Effector memory CD8-positive, alpha-beta T cell (primary cell): ENCODE measurements around the gene SLC30A1.
"Not testable (repeated sequence)": the region's sequence is repeated elsewhere in the genome, so short reads cannot be mapped to it uniquely, and the experiment has no call there.

Experiments used
- ATAC-seq: fragments of 150-1000 bp; cut with Tn5 transposase; replicated peaks from 2 replicates; pipeline ENCODE4 v1.10.0; 2021; ENCODE audit warnings: mild to moderate bottlenecking, moderate library complexity
- DNase-seq, 3 experiments: peaks; one replicate each; pipeline ENCODE4 v3.0.0; 2021
- H3K27ac Mint-ChIP-seq, 2 donors: one replicate each; pipeline ENCODE4 v1.8.0; 2022; ENCODE audit warnings: mild to moderate bottlenecking in 2 of 2, mixed read lengths in 2 of 2, moderate library complexity in 2 of 2
- H3K27me3 Mint-ChIP-seq, 2 donors: one replicate each; pipeline ENCODE4 v1.8.0; 2022; ENCODE audit warnings: mixed read lengths in 2 of 2
- H3K36me3 Mint-ChIP-seq: one replicate; pipeline ENCODE4 v1.8.0; 2022; ENCODE audit warnings: mild to moderate bottlenecking, moderate library complexity, mixed read lengths; ENCODE audit not compliant: insufficient read depth
- H3K4me1 Mint-ChIP-seq, 2 donors: one replicate each; pipeline ENCODE4 v1.8.0; 2022; ENCODE audit warnings: low read depth in 2 of 2, mixed read lengths in 2 of 2
- H3K4me3 Mint-ChIP-seq, 2 donors: one replicate each; pipeline ENCODE4 v1.8.0; 2022; ENCODE audit warnings: mild to moderate bottlenecking in 2 of 2, mixed read lengths in 2 of 2, moderate library complexity in 2 of 2
- H3K9me3 Mint-ChIP-seq, 2 donors: one replicate each; pipeline ENCODE4 v1.8.0; 2022; ENCODE audit warnings: mixed read lengths in 2 of 2
- total RNA-seq, 9 experiments: gene quantifications; one replicate each; lab custom pipeline; 2026; lab: John Stamatoyannopoulos, UW

The SLC30A1 gene, protein sequence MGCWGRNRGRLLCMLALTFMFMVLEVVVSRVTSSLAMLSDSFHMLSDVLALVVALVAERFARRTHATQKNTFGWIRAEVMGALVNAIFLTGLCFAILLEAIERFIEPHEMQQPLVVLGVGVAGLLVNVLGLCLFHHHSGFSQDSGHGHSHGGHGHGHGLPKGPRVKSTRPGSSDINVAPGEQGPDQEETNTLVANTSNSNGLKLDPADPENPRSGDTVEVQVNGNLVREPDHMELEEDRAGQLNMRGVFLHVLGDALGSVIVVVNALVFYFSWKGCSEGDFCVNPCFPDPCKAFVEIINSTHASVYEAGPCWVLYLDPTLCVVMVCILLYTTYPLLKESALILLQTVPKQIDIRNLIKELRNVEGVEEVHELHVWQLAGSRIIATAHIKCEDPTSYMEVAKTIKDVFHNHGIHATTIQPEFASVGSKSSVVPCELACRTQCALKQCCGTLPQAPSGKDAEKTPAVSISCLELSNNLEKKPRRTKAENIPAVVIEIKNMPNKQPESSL
- 18.5 to 35.0 (median 22.6) reads per million in 9 experiments for total RNA-seq

DNA sequence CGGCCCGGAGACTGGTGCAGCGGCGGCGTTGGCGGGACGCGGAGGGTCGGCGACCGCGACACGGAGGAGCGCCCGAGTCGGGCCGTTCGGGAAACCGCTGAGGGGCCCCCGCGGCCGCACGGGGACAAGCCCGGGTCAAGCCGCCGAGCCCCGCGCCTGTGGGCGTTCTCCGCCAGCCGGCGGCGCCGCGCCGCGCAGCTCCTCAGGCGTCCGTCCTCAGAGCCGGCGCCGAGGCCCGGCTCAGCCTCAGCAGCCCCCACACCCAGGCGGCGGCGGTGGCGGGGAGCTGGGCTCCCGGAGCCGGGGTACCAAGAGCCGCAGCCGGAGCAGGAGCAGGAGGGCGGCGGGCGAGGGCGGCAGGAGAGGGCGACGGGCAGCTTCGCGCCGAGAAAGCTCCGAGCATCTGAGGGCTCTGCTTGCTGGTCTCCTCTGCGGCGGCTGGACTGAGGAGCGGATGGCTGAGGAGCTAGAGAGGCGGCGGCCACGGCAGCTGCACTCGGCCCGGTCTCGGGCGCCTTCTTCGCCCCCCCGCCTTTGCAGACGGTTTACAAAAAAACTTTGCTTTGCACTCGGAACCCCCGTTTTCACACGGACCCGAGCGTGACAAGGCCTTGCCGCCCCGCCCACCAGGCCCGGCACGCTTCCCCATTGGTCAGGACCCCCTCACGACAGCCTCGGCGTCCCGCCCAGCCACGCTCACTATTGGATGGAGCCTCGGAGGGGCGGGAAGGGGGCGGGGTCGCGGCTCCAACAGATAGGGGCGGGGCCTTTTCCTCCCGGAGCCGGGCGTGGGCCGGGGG, at the start of gene SLC30A1:
TSS of gene SLC30A1 (minus strand) at position 522 of the 800 bp plus-strand sequence. CDS start 549 bp downstream, outside the sequence.
- H3K9me3 Mint-ChIP-seq = no peaks in the 10 kb centered on the region
- DNase-seq = peak; percentile 99 to 100 (median 99)
- peak within 1 kb of the TSS; percentile 88 to 91 for H3K4me3 Mint-ChIP-seq
- peak; percentile 89 for ATAC-seq
- H3K36me3 Mint-ChIP-seq = peaks cover 20% of the 10 kb centered on the region
- H3K27ac Mint-ChIP-seq = peak within 1 kb of the TSS; percentile 58 to 76
- peaks cover 11 to 33% of the 10 kb centered on the region in 2 donors for H3K4me1 Mint-ChIP-seq
- H3K27me3 Mint-ChIP-seq = no peaks in the 10 kb centered on the region

GRCh38 chr1:211628417-211628816, 49.5 kb upstream of the SLC30A1 start:
- DNase-seq = no peak

GRCh38 chr1:211627259-211627658, 48.3 kb upstream of the SLC30A1 start:
- Mint-ChIP-seq H3K4me3 (no peak overlapping the region), H3K27me3 (no peaks in the 10 kb centered on the region), H3K4me1 (peaks cover 0 to 4% of the 10 kb centered on the region in 2 donors), H3K36me3 (no peaks in the 10 kb centered on the region), H3K9me3 (no peaks in the 10 kb centered on the region), H3K27ac (no peak overlapping the region)
- no peak for DNase-seq
- no peak for ATAC-seq

More at GRCh38 chr1:211628417-211628816, 49.5 kb upstream of the SLC30A1 start:
- no peaks in the 10 kb centered on the region for H3K27me3 Mint-ChIP-seq
- H3K4me1 Mint-ChIP-seq = peaks cover 0 to 9% of the 10 kb centered on the region in 2 donors
- ATAC-seq = no peak
- no peaks in the 10 kb centered on the region for H3K9me3 Mint-ChIP-seq
- no peaks in the 10 kb centered on the region for H3K36me3 Mint-ChIP-seq
- no peak overlapping the region for H3K4me3 Mint-ChIP-seq
- no peak overlapping the region for H3K27ac Mint-ChIP-seq

- not testable (repeated sequence) for ATAC-seq, H3K36me3 Mint-ChIP-seq, H3K9me3 Mint-ChIP-seq, H3K4me1 Mint-ChIP-seq, H3K27ac Mint-ChIP-seq, H3K27me3 Mint-ChIP-seq, H3K4me3 Mint-ChIP-seq, DNase-seq
These were observed 46.9 kb upstream of the SLC30A1 start for GRCh38 chr1:211625866-211626265.

DNA sequence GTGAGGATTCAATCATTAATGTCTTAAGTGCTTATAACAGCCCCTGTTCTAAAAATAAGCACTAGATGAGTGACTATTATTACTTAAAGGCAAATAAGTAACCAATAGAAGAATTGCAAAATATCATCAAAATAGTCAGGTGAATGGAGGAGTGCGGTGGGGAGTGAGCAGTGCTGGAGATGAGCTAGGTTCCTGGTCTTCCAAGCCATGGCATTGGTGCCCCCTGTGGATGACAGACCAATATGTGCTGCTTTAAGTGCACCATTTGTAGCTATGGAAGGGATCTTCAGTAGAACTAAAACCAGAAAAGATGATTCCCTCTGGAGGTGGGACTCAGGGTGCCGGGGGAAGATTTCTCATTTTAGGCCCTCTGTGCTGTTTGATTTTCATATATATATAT, 46.1 kb upstream of the SLC30A1 start:
- DNase-seq (peak in 2 of 3 experiments; percentile 12 to 15), ATAC-seq (peak; percentile 76)

DNA sequence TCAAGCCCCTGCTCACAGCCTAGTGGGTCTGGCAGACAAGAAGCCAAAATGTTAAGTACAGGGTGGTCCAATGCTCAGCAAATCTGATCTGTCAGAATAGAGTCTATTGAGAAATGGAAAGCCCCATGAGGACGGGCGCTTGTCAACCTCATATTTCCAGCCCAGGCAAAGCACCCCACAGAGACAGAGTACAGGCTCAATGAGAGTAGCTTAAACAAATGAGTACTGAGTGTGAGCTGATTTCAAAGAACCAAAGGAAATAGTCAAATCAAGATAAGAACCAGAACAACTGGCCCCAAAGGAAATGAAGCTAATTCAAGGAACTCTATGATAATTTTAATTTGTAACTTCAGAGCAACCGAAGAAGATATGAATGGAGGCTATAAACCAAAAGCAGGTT, 44.6 kb upstream of the SLC30A1 start:
- no peak overlapping the region for H3K27ac Mint-ChIP-seq
- no peak overlapping the region for H3K4me3 Mint-ChIP-seq
- DNase-seq (no peak), ATAC-seq (no peak)
- H3K36me3 Mint-ChIP-seq = no peaks in the 10 kb centered on the region
- no peaks in the 10 kb centered on the region for H3K27me3 Mint-ChIP-seq
- no peaks in the 10 kb centered on the region for H3K4me1 Mint-ChIP-seq
- no peaks in the 10 kb centered on the region for H3K9me3 Mint-ChIP-seq

More for the DNA sequence above, 46.1 kb upstream of the SLC30A1 start:
- Mint-ChIP-seq H3K4me3 (no peak overlapping the region), H3K27me3 (no peaks in the 10 kb centered on the region), H3K27ac (no peak overlapping the region), H3K4me1 (no peaks in the 10 kb centered on the region), H3K9me3 (no peaks in the 10 kb centered on the region), H3K36me3 (no peaks in the 10 kb centered on the region)

GRCh38 chr1:211621447-211622198, 42.7 kb upstream of the SLC30A1 start:
- Mint-ChIP-seq H3K4me3 (no peak overlapping the region), H3K4me1 (no peaks in the 10 kb centered on the region)
- no peak for ATAC-seq

DNA sequence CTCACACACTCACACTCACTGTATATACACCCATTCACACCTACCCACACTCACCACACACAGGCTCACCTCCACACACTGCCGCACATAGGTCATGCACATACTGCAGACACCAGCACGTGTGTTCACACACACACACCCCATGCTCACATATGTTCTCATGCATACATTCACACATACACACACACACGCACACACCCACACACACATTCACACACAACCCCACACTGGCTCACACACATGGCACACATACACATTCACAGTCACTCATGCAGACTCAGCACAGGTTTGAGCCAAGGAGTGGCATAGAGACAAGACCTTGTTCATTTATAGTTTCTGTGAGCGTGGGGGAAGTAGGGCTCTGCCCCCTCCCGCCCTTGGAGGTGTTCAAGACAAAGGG, 41.1 kb upstream of the SLC30A1 start:
- no peaks in the 10 kb centered on the region for H3K4me1 Mint-ChIP-seq
- no peaks in the 10 kb centered on the region for H3K27me3 Mint-ChIP-seq
- peaks cover 4% of the 10 kb centered on the region for H3K36me3 Mint-ChIP-seq
- DNase-seq (no peak), ATAC-seq (no peak)
- H3K27ac Mint-ChIP-seq = no peak overlapping the region
- no peaks in the 10 kb centered on the region for H3K9me3 Mint-ChIP-seq
- no peak overlapping the region for H3K4me3 Mint-ChIP-seq

More at GRCh38 chr1:211621447-211622198, 42.7 kb upstream of the SLC30A1 start:
- no peak overlapping the region for H3K27ac Mint-ChIP-seq
- H3K36me3 Mint-ChIP-seq = peaks cover 4% of the 10 kb centered on the region
- no peaks in the 10 kb centered on the region for H3K9me3 Mint-ChIP-seq
- DNase-seq = no peak
- H3K27me3 Mint-ChIP-seq = no peaks in the 10 kb centered on the region

DNA sequence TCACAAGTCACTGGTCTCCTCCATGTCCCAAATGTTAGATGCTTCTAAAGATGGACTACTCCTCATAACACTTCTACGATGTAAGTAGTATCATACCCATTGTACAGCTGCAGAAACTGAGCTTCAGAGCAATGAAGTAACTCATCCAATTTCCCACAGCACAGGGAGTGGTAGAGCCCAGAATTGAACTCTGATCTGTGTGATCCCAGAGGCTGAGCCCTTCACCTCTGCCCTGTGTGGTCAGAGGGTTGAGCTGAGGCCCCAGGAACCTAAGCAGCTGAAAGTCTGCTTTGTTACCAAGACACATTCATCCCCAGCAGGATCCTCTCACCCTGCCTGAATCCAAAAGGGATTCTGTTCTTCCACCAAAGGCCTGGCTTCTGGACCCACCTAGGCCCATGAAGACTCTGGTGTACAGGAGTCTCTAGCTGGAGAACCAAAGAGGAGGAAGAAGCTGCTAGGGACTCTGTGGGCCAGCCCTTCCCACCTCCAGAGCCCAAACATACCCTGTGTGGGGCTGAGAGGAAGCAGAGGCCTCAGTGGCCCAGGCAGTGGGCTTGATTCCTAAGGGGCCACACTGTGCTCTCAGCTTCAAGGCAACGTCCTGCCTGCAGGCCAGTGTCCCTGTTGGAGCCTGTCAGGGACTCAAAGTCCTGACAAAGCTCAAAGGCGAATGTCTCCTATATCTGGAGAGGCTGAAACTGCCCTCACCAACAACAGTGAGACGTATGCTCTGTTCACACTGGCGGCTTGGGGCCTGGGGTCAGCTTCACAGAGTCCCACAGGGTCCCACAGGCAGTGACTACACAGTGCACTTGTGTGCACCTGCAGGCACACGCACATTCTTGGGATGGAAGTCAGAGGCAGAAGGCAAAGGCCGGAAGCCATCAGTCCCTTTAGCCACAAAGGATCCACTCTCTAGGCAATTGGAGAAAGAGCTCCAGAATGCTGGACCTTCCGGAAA, 40.4 kb upstream of the SLC30A1 start:
- DNase-seq = no peak
- ATAC-seq = no peak
- peaks cover 4% of the 10 kb centered on the region for H3K36me3 Mint-ChIP-seq
- no peaks in the 10 kb centered on the region for H3K27me3 Mint-ChIP-seq
- no peak overlapping the region for H3K27ac Mint-ChIP-seq
- no peaks in the 10 kb centered on the region for H3K9me3 Mint-ChIP-seq
- H3K4me1 Mint-ChIP-seq = no peaks in the 10 kb centered on the region
- H3K4me3 Mint-ChIP-seq = no peak overlapping the region

DNA sequence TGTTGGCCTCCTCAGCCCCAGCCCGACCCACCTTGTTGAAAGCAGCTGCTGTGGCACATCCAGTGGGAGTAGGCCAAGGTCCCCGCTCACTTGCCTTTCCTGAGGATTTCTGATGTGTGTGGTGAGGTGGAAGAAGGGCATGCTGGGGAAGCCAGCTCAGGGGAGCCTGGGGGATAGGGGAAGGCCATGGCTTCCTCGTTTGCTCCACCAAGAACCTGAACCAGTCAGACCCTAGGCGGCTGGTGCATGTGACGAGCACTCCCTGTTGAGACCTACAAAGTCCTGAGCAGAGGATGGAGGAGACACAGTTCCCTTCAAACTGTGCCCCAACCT, 38.0 kb upstream of the SLC30A1 start:
- Mint-ChIP-seq H3K36me3 (peaks cover 4% of the 10 kb centered on the region), H3K27ac (no peak overlapping the region), H3K4me1 (peaks cover 0 to under 1% of the 10 kb centered on the region in 2 donors), H3K9me3 (no peaks in the 10 kb centered on the region), H3K4me3 (no peak overlapping the region), H3K27me3 (no peaks in the 10 kb centered on the region)
- no peak for DNase-seq
- no peak for ATAC-seq

GRCh38 chr1:211616231-211616964, 37.4 kb upstream of the SLC30A1 start:
- no peak for ATAC-seq
- Mint-ChIP-seq H3K36me3 (peaks cover 4% of the 10 kb centered on the region), H3K4me1 (peaks cover 0 to 4% of the 10 kb centered on the region in 2 donors), H3K27ac (peak overlapping the region in 1 of 2 donors; percentile 44), H3K9me3 (no peaks in the 10 kb centered on the region), H3K4me3 (no peak overlapping the region), H3K27me3 (no peaks in the 10 kb centered on the region)
- DNase-seq = no peak

- H3K4me3 Mint-ChIP-seq = no peak overlapping the region
- DNase-seq = no peak
- no peak for ATAC-seq
- H3K27ac Mint-ChIP-seq = no peak overlapping the region
- no peaks in the 10 kb centered on the region for H3K27me3 Mint-ChIP-seq
- no peaks in the 10 kb centered on the region for H3K9me3 Mint-ChIP-seq
- peaks cover 4% of the 10 kb centered on the region for H3K36me3 Mint-ChIP-seq
- H3K4me1 Mint-ChIP-seq = peaks cover 0 to 4% of the 10 kb centered on the region in 2 donors
These were observed 35.7 kb upstream of the SLC30A1 start for GRCh38 chr1:211614615-211615014.
